Left kidney (tissue), 2 donors: ENCODE results near the gene KIF26A. TPM values are rescaled to one million over a fixed set of nuclear protein-coding genes. Genes with fewer than 3 reads are reported as not detected.
"Not testable (repeated sequence)": the region's sequence is repeated elsewhere in the genome, so short reads cannot be mapped to it uniquely, and the experiment has no call there.

Experiments used
- DNase-seq: peaks from one replicate; pipeline ENCODE4 v3.0.0-alpha.2; 2013
- polyA plus RNA-seq: library from polyadenylated mRNA; unstranded; fragments of 120-200 nt; gene quantifications from one replicate; pipeline ENCODE4 v1.2.1, GENCODE V29; 2013; ENCODE audit not compliant: insufficient read length

The KIF26A gene
- polyA plus RNA-seq, 1 donor: 6.4 TPM

DNA sequence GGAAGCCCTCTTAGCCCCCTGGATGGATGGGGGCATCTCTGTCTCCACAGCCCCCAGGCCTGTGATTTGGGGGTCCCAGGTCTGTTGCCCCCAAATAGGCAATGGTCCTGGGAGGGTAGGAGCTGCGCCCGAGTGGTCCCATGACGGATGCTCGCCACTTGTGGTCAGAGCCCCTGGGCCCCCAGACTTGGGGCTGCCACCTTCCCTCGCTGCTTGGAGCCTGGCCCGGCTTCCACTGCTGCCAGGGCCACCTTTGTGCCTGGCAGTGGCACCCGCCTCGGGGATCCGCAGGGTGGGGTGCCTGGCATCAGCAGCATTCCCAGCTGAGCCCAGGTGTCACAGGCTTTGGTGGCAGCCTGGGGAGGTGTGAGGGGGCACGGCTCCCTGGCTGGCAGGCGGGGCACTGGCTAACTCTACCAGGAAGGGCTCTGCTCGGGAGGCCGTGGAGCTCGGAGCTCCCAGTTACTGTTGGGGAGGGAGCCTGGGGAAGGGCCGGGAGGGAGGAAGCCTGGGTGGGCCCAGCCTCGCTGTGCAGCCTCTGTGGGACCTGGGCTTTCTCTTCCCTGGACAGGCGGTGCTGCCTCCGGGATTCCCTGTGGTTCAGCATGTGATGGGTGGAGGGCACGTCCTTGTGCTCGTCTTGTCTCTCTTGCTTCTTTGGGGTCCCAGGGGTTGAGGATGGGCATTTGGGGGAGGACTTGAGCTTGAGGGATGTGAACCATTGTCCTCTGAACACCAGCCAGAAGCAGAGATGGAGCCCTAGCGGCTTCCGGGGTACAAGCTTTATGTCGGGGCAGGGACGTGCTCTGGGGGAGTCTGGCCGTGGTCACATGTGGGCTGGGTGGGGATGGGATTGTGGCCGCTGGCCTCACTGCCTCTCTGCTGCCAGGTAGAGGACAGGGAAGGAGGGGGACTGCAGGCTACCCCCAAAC, 5.4 kb downstream of the KIF26A start:
- no peak for DNase-seq

DNA sequence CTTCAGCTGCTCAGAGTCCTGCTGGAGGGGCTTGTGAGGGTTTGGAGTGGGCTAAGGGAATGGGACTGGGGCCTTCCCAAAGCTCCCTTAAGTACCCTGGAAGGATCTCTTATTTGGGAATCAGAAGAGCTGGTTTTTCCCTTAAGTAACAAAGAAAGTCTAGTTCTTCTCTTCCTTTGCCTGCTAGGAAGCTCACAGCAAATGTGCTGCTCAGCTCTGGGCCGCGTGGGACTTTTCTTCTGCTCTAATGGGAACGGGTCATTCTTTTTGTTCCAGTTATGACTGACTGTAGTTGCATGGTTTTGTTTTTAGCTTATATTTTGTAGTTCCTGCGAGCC, 6.0 kb downstream of the KIF26A start:
- DNase-seq: no peak

DNA sequence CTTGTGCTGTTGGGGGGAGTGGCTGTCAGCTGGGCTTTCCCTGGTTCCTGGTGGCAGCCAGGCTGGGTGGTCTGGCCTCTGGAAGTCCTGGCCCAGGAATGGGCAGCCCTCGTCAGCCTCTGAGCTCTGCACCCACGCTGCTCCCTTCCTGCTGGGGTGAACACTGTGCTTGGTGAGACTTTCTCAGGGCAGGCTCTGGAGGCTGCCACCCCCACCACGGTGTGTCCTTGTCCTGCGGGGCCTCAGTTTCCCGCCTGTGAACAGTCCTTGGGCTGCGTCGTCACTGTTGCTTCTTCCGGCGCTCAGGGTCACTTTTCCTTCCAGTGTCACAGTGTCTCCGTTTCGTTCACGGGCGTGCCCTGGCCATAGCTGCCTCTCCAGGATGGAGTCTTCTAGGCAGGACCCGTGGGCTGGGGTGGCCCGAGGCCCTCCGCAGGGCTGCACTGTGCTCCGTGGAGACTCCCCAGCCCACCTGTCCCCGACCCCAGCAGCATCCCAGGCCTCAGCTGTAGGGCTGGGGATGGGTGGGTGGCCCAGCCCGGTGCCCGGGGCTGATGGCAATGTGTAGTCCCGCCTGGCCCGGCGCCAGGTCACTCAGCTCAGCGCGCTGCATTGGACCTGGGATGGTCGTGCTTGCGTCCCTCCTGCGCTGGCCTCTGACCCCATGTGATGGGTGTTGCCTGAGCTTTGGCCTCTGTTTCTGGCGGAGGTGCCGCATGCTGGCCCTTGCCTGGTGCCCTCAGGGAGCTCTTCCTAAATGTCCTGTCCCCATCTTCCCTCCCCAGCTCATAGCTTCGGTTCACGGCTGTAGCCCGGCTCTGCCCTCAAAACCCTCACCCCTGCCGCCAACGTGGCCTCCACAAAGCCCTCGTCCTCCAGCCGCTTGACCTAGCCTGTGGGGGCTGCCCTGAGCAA, 6.8 kb downstream of the KIF26A start:
- no peak for DNase-seq

DNA sequence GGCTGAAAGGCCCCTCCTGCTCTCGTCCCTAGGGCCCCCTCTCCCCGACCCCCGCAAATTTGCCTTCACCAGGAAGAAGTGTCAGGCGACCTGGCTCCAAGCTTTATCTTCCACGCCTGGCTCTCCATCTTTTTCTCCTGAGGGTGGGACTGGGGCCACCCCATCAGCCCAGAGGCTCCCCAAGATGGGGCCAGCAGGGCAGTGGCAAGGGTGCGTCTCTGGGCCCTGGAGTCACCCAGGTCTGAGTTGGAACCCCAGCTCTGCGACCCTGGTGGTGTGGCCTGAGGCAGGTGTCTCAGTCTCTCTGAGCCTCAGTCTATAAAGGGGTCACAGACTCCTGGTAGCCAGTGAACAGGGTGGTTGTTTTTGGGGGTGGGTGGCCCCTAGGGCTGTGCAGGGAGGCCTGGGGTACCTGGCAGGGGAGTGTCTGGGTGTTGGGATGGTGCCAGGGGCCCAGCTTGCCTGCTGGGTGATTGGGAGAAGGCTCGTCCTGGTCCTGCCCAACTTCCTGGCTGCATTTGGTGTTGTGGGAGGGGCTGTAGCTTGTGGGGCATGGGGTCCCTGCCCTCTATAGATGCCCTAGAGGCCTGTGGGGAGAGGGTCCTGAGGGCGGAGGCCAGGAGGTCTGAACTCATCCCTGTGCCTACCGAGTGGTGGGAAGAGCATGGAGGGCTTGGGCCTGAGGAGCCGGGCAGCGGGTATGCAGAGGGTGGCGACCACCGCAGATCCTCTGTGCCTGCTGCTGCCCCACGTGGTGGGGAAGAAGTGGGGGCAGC, 7.6 kb downstream of the KIF26A start:
- DNase-seq: no peak

DNA sequence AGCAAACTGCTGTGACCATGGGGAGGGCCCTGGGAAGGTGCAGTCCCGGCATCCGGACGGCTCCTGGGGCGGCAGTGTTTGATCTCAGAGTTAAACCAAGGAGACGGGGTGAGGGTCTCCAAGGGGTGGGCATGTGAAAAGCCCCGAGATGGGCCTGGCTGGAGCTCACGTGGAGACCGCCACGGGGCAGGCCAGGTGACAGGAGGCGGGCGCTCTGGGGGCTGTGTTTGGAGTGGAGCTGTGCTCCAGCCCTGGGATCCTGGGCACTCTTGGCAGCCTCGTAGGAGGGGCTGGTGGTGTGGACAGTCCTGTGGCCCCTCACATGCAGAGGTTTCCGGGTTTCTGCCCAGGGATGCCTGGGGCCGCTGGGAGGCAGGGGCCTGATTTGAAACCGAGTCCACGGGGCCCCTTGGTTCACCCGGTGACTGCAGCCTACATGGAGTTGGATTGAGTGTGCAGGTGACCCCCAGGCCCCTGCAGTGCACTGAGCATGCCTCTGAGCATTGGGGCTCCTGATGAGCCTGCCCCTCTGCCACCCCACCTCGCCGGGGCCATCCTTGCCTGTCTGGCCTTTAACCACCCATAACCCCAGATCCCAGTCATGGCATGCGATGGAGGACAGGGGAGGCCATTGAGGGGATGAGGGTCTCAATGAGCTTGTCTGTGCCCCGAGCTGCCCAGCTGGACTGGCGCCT, 8.4 kb downstream of the KIF26A start:
- no peak for DNase-seq

DNA sequence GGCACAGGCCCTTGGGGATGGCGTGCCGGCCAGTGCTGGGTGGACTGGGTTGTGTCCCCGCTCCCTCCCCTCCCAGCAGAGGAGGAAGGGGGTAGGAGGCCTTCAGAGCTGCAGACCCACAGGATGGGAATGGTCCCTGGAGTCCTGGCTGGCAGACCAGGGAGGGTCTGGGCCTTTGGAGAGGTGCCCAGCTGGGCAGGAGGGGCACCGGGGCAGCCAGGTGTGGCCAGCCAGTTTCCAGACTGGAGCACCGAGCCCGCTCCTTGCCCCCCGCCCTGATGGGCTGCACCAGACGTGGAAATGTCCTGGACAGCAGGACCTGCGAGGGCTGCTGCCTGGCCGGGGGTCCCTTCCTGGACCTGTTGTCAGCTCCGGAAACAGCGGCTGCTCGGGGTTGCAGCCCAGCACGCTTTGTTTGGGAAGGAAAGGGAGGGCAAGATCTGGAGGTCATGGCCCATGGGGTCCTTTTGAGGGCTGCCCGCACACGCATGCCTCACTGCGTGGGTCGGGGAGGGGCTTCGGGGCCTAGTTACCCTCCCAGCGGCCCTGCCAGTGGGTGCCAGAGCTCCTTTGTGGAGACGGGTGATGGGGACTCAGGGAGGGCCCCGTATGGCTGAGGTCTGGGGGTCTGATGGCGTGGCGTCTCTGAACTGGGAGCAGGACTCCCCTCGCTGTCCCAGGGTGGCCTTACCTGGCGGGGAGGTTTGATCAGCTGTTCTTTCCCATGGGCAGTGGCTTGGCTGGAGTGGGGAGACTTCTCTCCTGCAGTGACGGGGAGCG, 9.1 kb downstream of the KIF26A start:
- no peak for DNase-seq

DNA sequence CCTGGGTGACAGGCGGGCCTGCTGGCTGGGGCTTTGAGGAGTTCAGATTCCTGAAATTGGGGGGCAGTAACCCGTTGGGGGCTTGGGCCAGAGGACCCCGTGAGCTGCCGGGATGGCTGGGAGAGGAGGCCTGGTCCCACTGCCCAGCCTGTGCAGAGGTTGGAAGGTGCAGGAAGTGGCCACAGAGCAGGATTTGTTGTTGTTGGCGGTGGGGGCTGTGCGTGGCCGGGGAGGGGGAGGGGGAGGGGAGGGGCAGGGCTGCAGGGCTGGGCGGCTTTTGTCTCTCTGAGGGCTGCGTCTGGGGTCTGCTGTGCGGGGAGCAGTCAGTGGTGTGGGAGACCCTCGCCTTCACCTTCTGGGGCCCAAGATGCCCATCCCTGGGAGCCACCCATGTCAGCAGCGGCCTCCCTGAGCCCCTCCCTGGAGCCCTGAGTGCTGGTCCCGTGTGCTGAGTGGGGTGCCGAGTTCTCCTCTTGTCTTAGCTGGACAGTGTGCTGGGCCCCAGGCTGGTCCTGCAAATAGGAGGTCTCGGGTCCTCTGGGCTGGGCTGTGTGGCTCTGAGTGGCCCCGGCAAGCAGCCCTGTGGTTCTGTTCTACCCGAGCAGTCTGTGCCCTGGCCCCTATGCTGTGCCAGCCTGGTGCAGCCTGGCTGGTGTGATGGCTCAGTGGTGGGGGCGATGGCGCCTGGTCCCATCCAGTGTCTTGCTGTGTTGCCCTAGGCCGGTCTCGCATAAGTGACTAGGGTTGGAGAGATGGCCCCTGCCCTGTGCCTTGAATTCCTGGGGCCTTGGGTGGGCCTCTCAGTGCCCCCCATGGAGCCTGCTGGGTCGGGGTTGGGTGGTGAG, 10.3 kb downstream of the KIF26A start:
- DNase-seq: no peak

DNA sequence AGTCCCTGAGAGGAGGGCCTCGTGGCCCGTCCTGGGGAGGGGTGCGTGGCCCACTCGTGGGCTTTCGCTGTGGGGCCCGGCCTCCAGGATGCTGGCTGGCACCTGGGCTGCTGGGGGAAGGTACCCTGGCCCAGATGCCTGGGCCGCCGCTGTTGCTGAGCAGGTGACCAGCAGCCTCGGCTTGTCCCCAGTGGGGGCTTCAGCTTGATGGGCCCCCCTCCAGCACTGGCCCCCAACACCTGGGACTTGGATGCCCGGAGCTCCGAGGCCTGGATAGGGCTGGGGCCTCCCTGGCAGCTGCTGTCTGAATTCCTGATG, 10.8 kb downstream of the KIF26A start:
- no peak for DNase-seq

DNA sequence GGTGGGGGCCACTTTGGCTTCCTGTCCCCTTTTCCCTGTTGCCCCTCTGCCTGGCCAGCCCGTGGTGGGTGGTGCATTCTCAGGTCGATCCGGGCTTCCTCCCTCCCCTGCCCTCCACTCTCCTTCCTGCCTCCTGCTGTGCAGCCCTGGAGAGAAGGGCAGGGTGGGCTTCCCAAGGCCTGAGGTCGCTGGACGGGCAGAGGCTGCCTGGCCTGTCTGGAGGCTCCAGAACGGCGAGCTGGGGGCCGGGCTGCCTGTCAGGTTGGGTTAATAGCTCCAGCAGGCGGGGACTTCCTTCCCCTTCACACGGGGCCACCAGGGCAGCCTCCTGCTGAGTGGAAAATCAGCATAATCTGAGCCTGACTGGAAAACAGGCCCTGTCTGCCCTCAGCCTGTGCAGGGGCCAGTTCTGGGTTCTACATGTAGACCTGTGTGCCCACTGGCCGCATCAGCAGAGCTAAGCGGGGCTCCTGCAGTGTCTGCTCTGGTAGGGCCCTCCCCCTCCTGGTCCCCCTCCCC, 11.3 kb downstream of the KIF26A start:
- no peak for DNase-seq

DNA sequence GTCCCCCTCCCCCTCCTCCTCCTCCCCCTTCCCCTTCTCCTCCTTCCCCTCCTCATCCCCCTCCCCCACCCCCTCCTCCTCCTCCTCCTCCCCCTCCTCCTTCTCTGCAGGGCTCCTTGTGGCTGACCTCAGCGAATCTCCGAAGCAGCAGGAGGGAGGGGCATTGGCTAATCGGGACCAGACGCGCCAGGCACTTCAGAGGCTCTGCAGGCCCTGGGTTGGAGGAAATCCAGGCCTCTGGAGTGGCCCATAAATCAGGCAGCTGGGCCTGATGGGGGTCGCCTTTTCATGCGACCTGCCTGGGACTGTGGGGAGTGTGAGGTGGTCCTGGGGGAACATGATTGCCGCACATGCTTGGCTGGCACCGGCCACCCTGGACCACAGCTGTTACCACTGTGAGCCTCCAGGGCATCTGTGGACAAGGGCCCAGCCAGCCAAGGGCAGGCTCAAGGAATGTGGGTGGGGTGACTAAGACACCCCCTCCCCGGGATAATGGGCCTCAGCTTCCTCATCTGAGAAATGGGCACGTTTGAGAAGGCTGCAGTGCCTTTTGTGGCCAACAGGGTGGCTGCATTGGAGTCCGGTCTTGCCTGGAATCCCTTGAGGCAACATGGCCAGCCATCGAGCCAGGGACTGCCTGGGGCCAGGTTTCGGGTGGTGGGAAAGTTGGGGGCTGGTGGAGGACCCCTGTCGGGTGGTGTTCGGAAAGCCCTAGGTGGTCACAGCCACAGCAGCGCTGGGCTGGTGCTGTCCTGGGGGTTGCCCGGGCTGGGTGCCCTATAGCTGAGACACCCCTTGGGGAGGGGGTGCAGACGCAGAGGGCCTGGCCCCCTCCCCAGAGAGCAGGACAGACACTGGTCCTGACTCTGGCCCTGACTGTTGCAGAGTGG, 12.0 kb downstream of the KIF26A start:
- DNase-seq: no peak

DNA sequence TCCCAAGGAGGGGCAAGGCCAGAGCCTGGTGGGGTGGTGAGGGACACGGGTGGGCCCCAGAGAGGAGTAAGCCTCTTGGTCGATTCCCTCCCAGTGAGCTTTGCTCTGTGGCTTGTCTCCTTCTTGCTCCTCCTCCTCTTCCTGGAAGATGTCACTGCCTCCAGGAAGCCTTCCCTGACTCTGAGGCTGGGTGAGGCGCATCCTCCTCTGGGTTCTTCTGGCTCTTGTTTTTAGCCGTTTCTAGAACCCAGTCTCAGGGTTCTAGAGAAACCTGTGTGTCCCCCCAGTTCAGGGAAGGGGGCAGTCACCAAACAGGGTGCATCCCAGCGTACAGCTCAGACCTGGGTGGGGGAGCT, 12.6 kb downstream of the KIF26A start:
- DNase-seq: no peak

DNA sequence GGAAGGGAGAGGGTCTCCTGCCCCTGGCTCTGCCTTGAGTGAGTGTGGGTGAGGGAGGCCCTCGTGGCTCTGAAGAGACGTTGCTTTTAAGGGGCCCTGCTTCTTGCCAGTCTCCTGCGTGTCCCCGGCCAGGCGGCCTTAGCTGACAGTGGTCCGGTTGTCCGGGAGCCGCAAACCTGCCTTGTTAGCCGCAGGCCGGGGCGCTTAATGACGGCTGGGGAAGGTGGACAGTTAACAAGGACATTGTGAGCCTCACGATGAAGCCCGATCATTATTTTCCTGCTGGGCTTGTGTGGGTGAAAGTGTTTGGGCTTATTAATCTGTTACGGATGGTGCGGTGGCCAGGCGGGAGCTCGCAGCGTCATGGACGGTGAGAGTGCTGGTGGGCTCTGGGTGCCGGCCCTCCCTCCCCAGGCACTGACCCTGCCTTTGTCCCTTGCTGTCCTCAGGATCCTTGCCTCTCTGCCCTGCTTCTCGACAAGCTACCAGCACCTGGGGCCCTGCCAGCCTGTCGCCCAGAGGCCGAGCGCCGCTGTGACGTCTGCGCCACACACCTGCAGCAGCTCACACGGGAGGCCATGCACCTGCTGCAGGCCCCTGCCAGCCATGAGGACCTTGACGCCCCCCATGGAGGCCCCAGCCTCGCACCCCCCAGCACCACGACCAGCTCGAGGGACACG, 13.3 kb downstream of the KIF26A start:
- no peak for DNase-seq

DNA sequence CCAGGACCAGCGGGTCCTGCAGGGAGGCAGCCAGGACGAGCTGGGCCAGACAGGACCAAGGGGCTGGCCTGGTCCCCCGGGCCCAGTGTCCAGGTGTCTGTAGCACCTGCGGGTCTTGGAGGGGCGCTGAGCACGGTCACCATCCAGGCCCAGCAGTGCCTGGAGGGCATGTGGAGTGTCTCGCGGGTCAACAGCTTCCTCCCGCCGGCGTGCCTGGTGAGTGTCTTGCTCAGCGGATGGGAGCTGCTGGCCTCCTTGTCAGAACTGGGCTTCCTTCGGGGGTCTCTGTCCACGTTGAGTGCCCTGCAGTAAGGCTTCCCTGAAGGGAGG, 13.8 kb downstream of the KIF26A start:
- DNase-seq: no peak

DNA sequence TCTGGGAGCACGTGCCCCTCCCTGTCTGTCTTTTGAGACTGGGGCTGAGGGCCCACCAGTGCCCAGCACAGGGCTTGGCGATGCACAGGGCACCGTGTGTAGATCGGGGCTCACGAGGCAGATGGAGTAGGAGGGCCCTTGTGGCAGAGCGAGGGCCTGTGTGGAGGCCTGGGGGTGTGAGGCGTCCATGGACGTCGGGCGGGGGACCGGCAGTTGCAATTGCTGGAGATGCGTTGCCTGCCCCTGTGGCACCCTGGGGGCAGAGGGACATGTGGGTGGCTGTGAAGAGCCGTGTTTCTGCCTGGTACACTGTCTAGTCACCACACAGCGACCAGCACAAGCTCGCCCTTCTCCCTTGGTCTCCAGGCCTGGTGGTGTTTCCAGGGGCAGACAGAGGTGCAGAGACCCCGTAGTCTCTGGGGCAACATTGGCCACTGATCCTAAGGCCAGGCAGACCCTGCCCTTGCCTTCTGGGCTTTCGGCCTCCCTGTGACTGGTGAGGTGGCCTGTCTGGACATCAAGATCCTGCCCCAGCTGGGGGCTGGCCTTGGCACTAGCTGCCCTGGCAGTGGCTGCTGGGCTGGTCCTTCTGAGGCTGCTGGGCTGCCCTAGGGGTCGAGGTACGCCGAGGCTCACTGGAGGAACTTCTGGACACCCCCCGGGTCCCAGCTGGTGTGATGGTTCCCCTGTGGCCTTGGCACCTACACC, 14.5 kb downstream of the KIF26A start:
- DNase-seq: no peak

DNA sequence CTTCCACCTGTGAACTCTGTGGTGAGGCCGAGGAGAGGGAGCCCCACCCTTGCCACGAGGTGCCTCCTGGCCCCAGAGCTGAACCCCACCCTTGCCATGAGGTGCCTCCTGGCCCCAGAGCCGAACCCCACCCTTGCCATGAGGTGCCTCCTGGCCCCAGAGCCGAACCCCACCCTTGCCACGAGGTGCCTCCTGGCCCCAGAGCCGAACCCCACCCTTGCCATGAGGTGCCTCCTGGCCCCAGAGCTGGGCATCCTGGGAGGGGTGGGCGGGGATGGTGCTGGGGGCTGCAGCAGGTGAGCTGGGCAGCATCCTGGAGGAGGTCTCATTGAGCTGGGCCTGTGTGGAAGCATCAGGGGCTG, 15.0 kb downstream of the KIF26A start:
- not testable (repeated sequence) for DNase-seq

DNA sequence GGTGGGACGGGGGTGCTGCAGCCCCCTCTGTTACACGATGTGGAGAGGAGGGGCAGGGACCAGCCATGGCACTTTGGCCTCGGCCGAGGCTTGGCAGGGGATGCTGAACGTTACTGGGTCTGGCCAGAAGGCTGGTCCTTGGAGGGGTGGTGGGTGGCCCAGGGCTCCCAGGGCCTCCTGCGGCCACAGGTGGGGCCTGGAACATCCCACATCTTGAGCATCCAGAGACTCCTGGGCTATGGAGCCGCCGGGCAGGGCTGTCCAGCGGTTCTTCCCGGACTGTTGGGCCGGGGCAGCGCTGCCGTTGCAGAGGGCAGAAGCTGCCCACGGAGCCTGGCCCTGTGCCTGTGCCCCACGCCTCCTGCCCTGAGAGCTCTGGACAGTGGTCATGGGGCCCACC, 15.9 kb downstream of the KIF26A start:
- DNase-seq: no peak

DNA sequence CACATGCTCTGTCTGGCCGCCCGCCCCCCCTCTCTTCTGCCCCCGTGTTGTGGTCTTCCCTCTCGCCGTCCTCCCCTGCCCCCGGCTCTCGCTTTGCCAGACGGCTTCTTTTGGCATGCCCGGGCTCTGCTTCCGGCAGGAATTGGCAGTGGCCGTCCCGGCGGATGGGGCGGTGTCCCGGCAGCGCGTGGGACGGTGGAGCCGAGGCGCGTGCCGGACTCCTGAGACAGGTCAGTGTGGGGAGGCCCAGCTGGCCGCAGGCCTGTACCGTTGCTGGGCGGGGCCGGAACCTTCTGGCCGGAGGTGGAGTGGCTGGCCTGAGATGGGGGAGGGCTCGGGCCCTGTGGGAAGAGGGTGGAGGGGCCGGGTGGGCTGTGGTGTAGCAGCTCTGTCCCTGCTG, 17.1 kb downstream of the KIF26A start:
- DNase-seq: no peak

DNA sequence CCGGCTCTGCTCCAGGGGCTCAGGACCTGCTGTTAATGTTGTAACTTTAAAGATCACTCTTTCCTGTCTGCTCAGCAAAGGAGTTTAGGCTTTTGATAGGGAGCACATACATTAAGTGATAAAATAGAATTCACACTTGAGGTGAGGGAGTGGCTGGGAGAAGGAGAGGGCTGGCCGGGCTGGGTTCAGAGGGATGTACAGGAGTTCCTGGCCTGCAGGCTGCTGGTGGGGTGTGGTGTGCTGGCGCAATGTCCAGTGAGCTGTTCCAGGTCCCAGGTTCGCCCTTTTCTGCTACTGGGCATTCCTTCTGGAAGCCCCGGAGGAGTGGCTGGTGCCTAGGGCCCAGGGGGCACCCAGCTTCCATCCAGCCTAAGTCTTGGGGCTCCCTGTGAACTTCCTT, 17.8 kb downstream of the KIF26A start:
- no peak for DNase-seq
